HepG2 (cell line): ENCODE measurements around the gene B3GAT3. TPM values are rescaled to one million over a fixed set of nuclear protein-coding genes. Genes with fewer than 3 reads are reported as not detected.
A peak's percentile ranks its signal among the peaks of the same experiment; 100 is the strongest.

Experiments used
- ATF6 ChIP-seq: sonication (generic); formaldehyde crosslinking; conservative IDR thresholded peaks from 2 replicates; pipeline ENCODE4 v1.4.0; 2020; ENCODE audit warnings: missing genetic modification reagents
- HHEX ChIP-seq: IDR thresholded peaks from 2 replicates; pipeline ENCODE4 v1.6.1; 2016; ENCODE audit warnings: control low read depth
- HMGXB4 ChIP-seq, 2 experiments: sonication (generic) in 1 of 2; formaldehyde crosslinking in 1 of 2; IDR thresholded peaks; 2 replicates each; pipeline versions ENCODE4 v1.4.0 to v1.6.1; 2018 to 2020; ENCODE audit warnings: missing genetic modification reagents in 2 of 2, borderline replicate concordance in 1 of 2, low read depth in 1 of 2, mild to moderate bottlenecking in 1 of 2, missing biosample characterization in 1 of 2
- MXI1 ChIP-seq: IDR thresholded peaks from 3 replicates; pipeline ENCODE4 v1.6.1; 2012; ENCODE audit warnings: low read depth, low read length, inconsistent platforms, borderline replicate concordance
- REL ChIP-seq: sonication (generic); formaldehyde crosslinking; conservative IDR thresholded peaks from 2 replicates; pipeline ENCODE4 v1.8.0; 2022; ENCODE audit warnings: mild to moderate bottlenecking, missing genetic modification reagents, moderate library complexity
- SPEN ChIP-seq: sonication (generic); formaldehyde crosslinking; IDR thresholded peaks from 2 replicates; pipeline ENCODE4 v1.5.1; 2020; ENCODE audit warnings: low read depth, mild to moderate bottlenecking, missing genetic modification reagents
- TIGD3 ChIP-seq: sonication (generic); formaldehyde crosslinking; IDR thresholded peaks from 2 replicates; pipeline ENCODE4 v1.5.1; 2020; ENCODE audit warnings: mild to moderate bottlenecking, missing genetic modification reagents, borderline replicate concordance
- ZNF567 ChIP-seq: sonication (generic); formaldehyde crosslinking; IDR thresholded peaks from 2 replicates; pipeline ENCODE4 v1.8.1; 2023; ENCODE audit warnings: mild to moderate bottlenecking, missing genetic modification reagents, borderline replicate concordance
- ZNF709 ChIP-seq: sonication (generic); formaldehyde crosslinking; IDR thresholded peaks from 2 replicates; pipeline ENCODE4 v1.5.0; 2020; ENCODE audit warnings: mild to moderate bottlenecking, missing genetic modification reagents
- ZNF780A ChIP-seq: sonication (generic); formaldehyde crosslinking; IDR thresholded peaks from 2 replicates; pipeline ENCODE4 v1.8.0; 2022; ENCODE audit warnings: mild to moderate bottlenecking, missing genetic modification reagents, moderate library complexity
- ZSCAN20 ChIP-seq: sonication (generic); formaldehyde crosslinking; IDR thresholded peaks from 2 replicates; pipeline ENCODE4 v1.4.0; 2020; ENCODE audit warnings: missing genetic modification reagents, mild to moderate bottlenecking, borderline replicate concordance
- polyA plus RNA-seq, 8 experiments: library from polyadenylated mRNA; depleted of rRNA in 3 of 8; stranded (reverse) in 7 of 8; unstranded in 1 of 8; fragments of >200 nt; fragmentation: Illumina TruSeq in 4 of 8; extraction: Trizol in 4 of 8; gene quantifications; 2 replicates each; pipeline versions ENCODE4 v1.2.1 to v1.2.3, GENCODE V29; 2011 to 2016; ENCODE audit warnings: low read depth in 4 of 8, missing spikeins in 1 of 8, mixed read lengths in 1 of 8; ENCODE audit not compliant: insufficient read depth in 1 of 8
- total RNA-seq, 5 experiments: library from RNA; depleted of rRNA; stranded (reverse); fragments of >200 nt; fragmentation: Illumina TruSeq; extraction: Trizol; gene quantifications; 2 replicates each; pipeline ENCODE4 v1.2.3, GENCODE V29; 2016; ENCODE audit warnings: low read depth in 1 of 5
- TF ChIP-seq, protein P1 (sequence below): sonication (generic); formaldehyde crosslinking; IDR thresholded peaks from 2 replicates; pipeline ENCODE4 v1.5.1; 2020; ENCODE audit warnings: missing genetic modification reagents, mild to moderate bottlenecking, borderline replicate concordance
- TF ChIP-seq, protein P2 (sequence below): IDR thresholded peaks from 2 replicates; pipeline ENCODE4 v1.6.1; 2016; ENCODE audit warnings: missing genetic modification reagents, missing compliant biosample characterization
- TF ChIP-seq, protein P3 (sequence below): sonication (generic); formaldehyde crosslinking; conservative IDR thresholded peaks from 2 replicates; pipeline ENCODE4 v1.8.0; 2022; ENCODE audit warnings: missing genetic modification reagents
- TF ChIP-seq, protein P4 (sequence below): sonication (generic); formaldehyde crosslinking; IDR thresholded peaks from 2 replicates; pipeline ENCODE4 v1.5.0; 2020; ENCODE audit warnings: missing genetic modification reagents

The B3GAT3 gene
- total and polyA plus RNA-seq, 2 of the 13 experiments (the other 11 are each of a cell fraction or from before 2014, with no cell fraction given) = 21.3 to 26.1 TPM

GRCh38 chr11:62601372-62602140, 20.2 kb downstream of the B3GAT3 start, which contains the start of gene MTA2 (continued):
- 0 out of 2 replicates have a peak, but pooled peaks have one; percentile 56 for TF ChIP-seq TIGD3
- peak in 1 of 2 experiments; percentile 74; a peak in 2 of 4 replicates for TF ChIP-seq HMGXB4 (CRISPR knock-in tag; IDR thresholded peaks at IDR 0.05; ENCODE audit: borderline replicate concordance in 1 of 2, low read depth in 1 of 2)
- no peak for TF ChIP-seq ZNF567 (CRISPR knock-in tag)
- TF ChIP-seq, protein P1, sequence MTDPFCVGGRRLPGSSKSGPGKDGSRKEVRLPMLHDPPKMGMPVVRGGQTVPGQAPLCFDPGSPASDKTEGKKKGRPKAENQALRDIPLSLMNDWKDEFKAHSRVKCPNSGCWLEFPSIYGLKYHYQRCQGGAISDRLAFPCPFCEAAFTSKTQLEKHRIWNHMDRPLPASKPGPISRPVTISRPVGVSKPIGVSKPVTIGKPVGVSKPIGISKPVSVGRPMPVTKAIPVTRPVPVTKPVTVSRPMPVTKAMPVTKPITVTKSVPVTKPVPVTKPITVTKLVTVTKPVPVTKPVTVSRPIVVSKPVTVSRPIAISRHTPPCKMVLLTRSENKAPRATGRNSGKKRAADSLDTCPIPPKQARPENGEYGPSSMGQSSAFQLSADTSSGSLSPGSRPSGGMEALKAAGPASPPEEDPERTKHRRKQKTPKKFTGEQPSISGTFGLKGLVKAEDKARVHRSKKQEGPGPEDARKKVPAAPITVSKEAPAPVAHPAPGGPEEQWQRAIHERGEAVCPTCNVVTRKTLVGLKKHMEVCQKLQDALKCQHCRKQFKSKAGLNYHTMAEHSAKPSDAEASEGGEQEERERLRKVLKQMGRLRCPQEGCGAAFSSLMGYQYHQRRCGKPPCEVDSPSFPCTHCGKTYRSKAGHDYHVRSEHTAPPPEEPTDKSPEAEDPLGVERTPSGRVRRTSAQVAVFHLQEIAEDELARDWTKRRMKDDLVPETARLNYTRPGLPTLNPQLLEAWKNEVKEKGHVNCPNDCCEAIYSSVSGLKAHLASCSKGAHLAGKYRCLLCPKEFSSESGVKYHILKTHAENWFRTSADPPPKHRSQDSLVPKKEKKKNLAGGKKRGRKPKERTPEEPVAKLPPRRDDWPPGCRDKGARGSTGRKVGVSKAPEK (CRISPR knock-in tag) = 0 out of 2 replicates have a peak, but pooled peaks have one; percentile 34
- TF ChIP-seq HHEX = no peak
- TF ChIP-seq ZNF709 (CRISPR knock-in tag) = peak; percentile 78
- TF ChIP-seq, protein P2, sequence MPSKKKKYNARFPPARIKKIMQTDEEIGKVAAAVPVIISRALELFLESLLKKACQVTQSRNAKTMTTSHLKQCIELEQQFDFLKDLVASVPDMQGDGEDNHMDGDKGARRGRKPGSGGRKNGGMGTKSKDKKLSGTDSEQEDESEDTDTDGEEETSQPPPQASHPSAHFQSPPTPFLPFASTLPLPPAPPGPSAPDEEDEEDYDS (CRISPR knock-in tag) = peak; percentile 48; the same call in 1 of the 2 replicates
- no peak for TF ChIP-seq ATF6
- TF ChIP-seq, protein P3, sequence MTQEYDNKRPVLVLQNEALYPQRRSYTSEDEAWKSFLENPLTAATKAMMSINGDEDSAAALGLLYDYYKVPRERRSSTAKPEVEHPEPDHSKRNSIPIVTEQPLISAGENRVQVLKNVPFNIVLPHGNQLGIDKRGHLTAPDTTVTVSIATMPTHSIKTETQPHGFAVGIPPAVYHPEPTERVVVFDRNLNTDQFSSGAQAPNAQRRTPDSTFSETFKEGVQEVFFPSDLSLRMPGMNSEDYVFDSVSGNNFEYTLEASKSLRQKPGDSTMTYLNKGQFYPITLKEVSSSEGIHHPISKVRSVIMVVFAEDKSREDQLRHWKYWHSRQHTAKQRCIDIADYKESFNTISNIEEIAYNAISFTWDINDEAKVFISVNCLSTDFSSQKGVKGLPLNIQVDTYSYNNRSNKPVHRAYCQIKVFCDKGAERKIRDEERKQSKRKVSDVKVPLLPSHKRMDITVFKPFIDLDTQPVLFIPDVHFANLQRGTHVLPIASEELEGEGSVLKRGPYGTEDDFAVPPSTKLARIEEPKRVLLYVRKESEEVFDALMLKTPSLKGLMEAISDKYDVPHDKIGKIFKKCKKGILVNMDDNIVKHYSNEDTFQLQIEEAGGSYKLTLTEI (CRISPR knock-in tag) = no peak
- TF ChIP-seq REL = 0 out of 2 replicates have a peak, but pooled peaks have one; percentile 61
- TF ChIP-seq SPEN (CRISPR knock-in tag) = peak; percentile 91
- peak; percentile 92 for TF ChIP-seq ZNF780A (CRISPR knock-in tag)
- TF ChIP-seq MXI1 = 0 out of 3 replicates have a peak, but pooled peaks have one; percentile 45
- TF ChIP-seq, protein P4, sequence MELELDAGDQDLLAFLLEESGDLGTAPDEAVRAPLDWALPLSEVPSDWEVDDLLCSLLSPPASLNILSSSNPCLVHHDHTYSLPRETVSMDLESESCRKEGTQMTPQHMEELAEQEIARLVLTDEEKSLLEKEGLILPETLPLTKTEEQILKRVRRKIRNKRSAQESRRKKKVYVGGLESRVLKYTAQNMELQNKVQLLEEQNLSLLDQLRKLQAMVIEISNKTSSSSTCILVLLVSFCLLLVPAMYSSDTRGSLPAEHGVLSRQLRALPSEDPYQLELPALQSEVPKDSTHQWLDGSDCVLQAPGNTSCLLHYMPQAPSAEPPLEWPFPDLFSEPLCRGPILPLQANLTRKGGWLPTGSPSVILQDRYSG (CRISPR knock-in tag) = peak; percentile 77; the same call in 1 of the 2 replicates
- TF ChIP-seq ZSCAN20 (CRISPR knock-in tag) = no peak
